A549 (cell line): ENCODE measurements around the gene NAA15. TPM values are rescaled to one million over a fixed set of nuclear protein-coding genes. Genes with fewer than 3 reads are reported as not detected.

Experiments used
- ATAC-seq, 2 experiments: fragments of 200-7000 bp in 1 of 2; fragments of >200 bp in 1 of 2; cut with Nextera tagmentation in 1 of 2; cut with Tn5 transposase in 1 of 2; 3 replicates each; pipeline versions ENCODE4 v1.8.0 to v1.9.1; 2018 to 2020; ENCODE audit warnings: mild to moderate bottlenecking in 1 of 2, moderate library complexity in 1 of 2
- CTCF ChIA-PET: fragments of 300-600 bp; sonication (Branson Sonifier 250); formaldehyde crosslinking; extraction: SDS; loops from one replicate; lab custom pipeline; 2021; ENCODE audit warnings: antibody characterized with exemption, inconsistent platforms; lab: Yijun Ruan, JAX
- POLR2A ChIA-PET: fragments of 350-600 bp; formaldehyde crosslinking; extraction: SDS; loops from one replicate; lab custom pipeline; 2021; ENCODE audit warnings: antibody characterized with exemption, inconsistent platforms; lab: Yijun Ruan, JAX
- DNase-seq, 2 experiments: peaks; one replicate each; pipeline versions ENCODE4 v3.0.0 to v3.0.0-alpha.2; 2011 to 2016; ENCODE audit warnings: low read depth in 1 of 2, low spot score in 1 of 2
- FAIRE-seq: peaks from 2 replicates; lab custom pipeline; 2011; peaks lifted over from hg19 to GRCh38; lab: Jason Lieb, UNC
- H3K27ac ChIP-seq, 2 experiments: fragments of >200 bp; sonication (Bioruptor Twin); formaldehyde crosslinking; 3 replicates each; pipeline ENCODE4 v1.5.1; 2016 to 2017
- H3K4me1 ChIP-seq: fragments of >200 bp; sonication (Bioruptor Twin); formaldehyde crosslinking; 3 replicates; pipeline ENCODE4 v1.6.1; 2016
- H3K4me2 ChIP-seq: fragments of >200 bp; sonication (Bioruptor Twin); formaldehyde crosslinking; 3 replicates; pipeline ENCODE4 v1.6.1; 2016
- H3K4me3 ChIP-seq: fragments of >200 bp; sonication (Bioruptor Twin); formaldehyde crosslinking; 3 replicates; pipeline ENCODE4 v1.5.1; 2016
- H3K9me3 ChIP-seq: fragments of >200 bp; sonication (Bioruptor Twin); formaldehyde crosslinking; 3 replicates; pipeline ENCODE4 v1.6.1; 2016
- BCL3 ChIP-seq: fragments of >200 bp; sonication (Bioruptor Twin); formaldehyde crosslinking; IDR thresholded peaks from 3 replicates; pipeline ENCODE4 v1.6.1; 2016
- CBX2 ChIP-seq: fragments of 200-600 bp; sonication (generic); IDR thresholded peaks from 2 replicates; pipeline ENCODE4 v1.6.1; 2016; ENCODE audit warnings: low read depth, mild to moderate bottlenecking, borderline replicate concordance
- CEBPB ChIP-seq, 2 experiments: fragments of >200 bp in 1 of 2; sonication (Bioruptor Twin) in 1 of 2; formaldehyde crosslinking in 1 of 2; IDR thresholded peaks; 2 replicates each; pipeline ENCODE4 v1.6.1; 2012 to 2016
- CTCF ChIP-seq: fragments of >200 bp; sonication (Bioruptor Twin); formaldehyde crosslinking; IDR thresholded peaks from 3 replicates; pipeline ENCODE4 v1.5.1; 2016
- EHMT2 ChIP-seq: fragments of 200-600 bp; sonication (generic); IDR thresholded peaks from 2 replicates; pipeline ENCODE4 v1.6.1; 2016; ENCODE audit warnings: antibody characterized with exemption, low read depth, mild to moderate bottlenecking, moderate library complexity
- FOSB ChIP-seq: fragments of 250-450 bp; sonication (Bioruptor Pico); IDR thresholded peaks from 2 replicates; pipeline ENCODE4 v1.5.0; 2020; ENCODE audit warnings: mild to moderate bottlenecking, moderate library complexity
- FOXS1 ChIP-seq: fragments of 250-450 bp; sonication (Bioruptor Pico); IDR thresholded peaks from 2 replicates; pipeline ENCODE4 v1.5.0; 2020; ENCODE audit warnings: mild to moderate bottlenecking, moderate library complexity
- GATA3 ChIP-seq: IDR thresholded peaks from 2 replicates; pipeline ENCODE4 v1.6.1; 2012; ENCODE audit warnings: borderline replicate concordance
- HOXB5 ChIP-seq: fragments of 250-450 bp; sonication (Bioruptor Pico); IDR thresholded peaks from 2 replicates; pipeline ENCODE4 v1.5.0; 2020; ENCODE audit warnings: mild to moderate bottlenecking, moderate library complexity
- NR3C1 ChIP-seq: fragments of >200 bp; sonication (Bioruptor Twin); formaldehyde crosslinking; IDR thresholded peaks from 3 replicates; pipeline ENCODE4 v1.6.1; 2017
- PBX3 ChIP-seq: IDR thresholded peaks from 2 replicates; pipeline ENCODE4 v1.6.1; 2012
- POLR2A ChIP-seq: IDR thresholded peaks from 2 replicates; pipeline ENCODE4 v1.6.1; 2012; ENCODE audit warnings: mild to moderate bottlenecking, low read length
- POLR2AphosphoS2 ChIP-seq: conservative IDR thresholded peaks from 2 replicates; pipeline ENCODE4 v1.6.1; 2012; ENCODE audit warnings: low read length, improper control_type of control experiment, inconsistent platforms
- RAD21 ChIP-seq, 2 experiments: fragments of >200 bp in 1 of 2; sonication (Bioruptor Twin) in 1 of 2; formaldehyde crosslinking in 1 of 2; IDR thresholded peaks in 1 of 2; conservative IDR thresholded peaks in 1 of 2; 2 replicates in 1 of 2; 3 replicates in 1 of 2; pipeline ENCODE4 v1.6.1; 2012 to 2018; ENCODE audit warnings: inconsistent platforms in 1 of 2
- RCOR1 ChIP-seq: fragments of 150-350 bp; IDR thresholded peaks from 2 replicates; pipeline ENCODE4 v1.6.1; 2014; ENCODE audit warnings: antibody characterized with exemption, low read length, low read depth
- RNF2 ChIP-seq: fragments of 200-600 bp; sonication (generic); IDR thresholded peaks from 2 replicates; pipeline ENCODE4 v1.6.1; 2016; ENCODE audit warnings: low read depth, mild to moderate bottlenecking, antibody characterized with exemption, moderate library complexity, borderline replicate concordance
- TP53 ChIP-seq: fragments of 250-450 bp; sonication (Bioruptor Pico); IDR thresholded peaks from 2 replicates; pipeline ENCODE4 v1.5.0; 2021; ENCODE audit warnings: mild to moderate bottlenecking, moderate library complexity
- ZFP36 ChIP-seq: fragments of 450-650 bp; IDR thresholded peaks from 2 replicates; pipeline ENCODE4 v1.6.1; 2014; ENCODE audit warnings: borderline replicate concordance; ENCODE audit not compliant: partially characterized antibody
- WGBS: methylation state at CpG from one replicate; pipeline ENCODE4 v1.1.6; 2017; ENCODE audit errors: missing lambda C conversion rate; 5-methylcytosine and 5-hydroxymethylcytosine counted together
- polyA plus RNA-seq, 4 experiments: library from polyadenylated mRNA; depleted of rRNA in 3 of 4; stranded (reverse); fragments of >200 nt; fragmentation: RNase III in 1 of 4; extraction: RNeasy Plus Mini Kit Qiagen cat#74134 plus additional on column Dnase treatment in 1 of 4; gene quantifications; 2 replicates in 3 of 4; 3 replicates in 1 of 4; pipeline ENCODE4 v1.2.3, GENCODE V29; 2011 to 2017
- TF ChIP-seq, protein P1 (sequence below): IDR thresholded peaks from 2 replicates; pipeline ENCODE4 v1.6.1; 2012; ENCODE audit warnings: low read depth, borderline replicate concordance
- TF ChIP-seq, protein P2 (sequence below): fragments of 250-450 bp; sonication (Bioruptor Pico); IDR thresholded peaks from 2 replicates; pipeline ENCODE4 v1.5.0; 2021; ENCODE audit warnings: mild to moderate bottlenecking, moderate library complexity, borderline replicate concordance

The NAA15 gene
- polyA plus RNA-seq, 2 of the 4 experiments (the other 2 are of a cell fraction), result 29.2 to 45.2 TPM

- no peak for TF ChIP-seq BCL3
- TF ChIP-seq, protein P1, sequence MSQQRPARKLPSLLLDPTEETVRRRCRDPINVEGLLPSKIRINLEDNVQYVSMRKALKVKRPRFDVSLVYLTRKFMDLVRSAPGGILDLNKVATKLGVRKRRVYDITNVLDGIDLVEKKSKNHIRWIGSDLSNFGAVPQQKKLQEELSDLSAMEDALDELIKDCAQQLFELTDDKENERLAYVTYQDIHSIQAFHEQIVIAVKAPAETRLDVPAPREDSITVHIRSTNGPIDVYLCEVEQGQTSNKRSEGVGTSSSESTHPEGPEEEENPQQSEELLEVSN, result 0 out of 2 replicates have a peak, but pooled peaks have one; percentile 23
- H3K27ac ChIP-seq, result peak within 1 kb of the TSS; percentile 47 to 77; a peak in 4 of 6 replicates
- CTCF ChIA-PET, result interaction anchor here (0.7 to 1.6 kb wide), 3 partner anchors 9 to 16 kb away, joined by 3 to 4 read pairs (median 4); no protein-coding TSS in a partner anchor
- H3K9me3 ChIP-seq, result no peaks in the 10 kb centered on the region
- H3K4me1 ChIP-seq, result 0 out of 3 replicates have a peak, but pooled peaks cover 3% of the 10 kb centered on the region
- peak within 1 kb of the TSS; percentile 84 for H3K4me2 ChIP-seq
- 36% methylated on average over 23 of the region's 51 CpGs for WGBS
- POLR2A ChIA-PET, result no interaction called here
- ATAC-seq (peak; percentile 93 to 97), FAIRE-seq (no peak), DNase-seq (peak; percentile 10 to 42)
- peak within 1 kb of the TSS; percentile 51 for H3K4me3 ChIP-seq
Observed at GRCh38 chr4:139279760-139280620, 21.3 kb upstream of the NAA15 start, which contains the start of gene MGARP. Gene MGARP (minus strand): TSS chr4:139280225. CDS start chr4:139280158, 67 bp downstream.

GRCh38 chr4:139282065-139282720, 19.1 kb upstream of the NAA15 start:
- POLR2A ChIA-PET, result interaction anchor here (0.7 kb wide), 1 partner anchor 10 kb away, joined by 3 read pairs; no protein-coding TSS in a partner anchor
- H3K4me3 ChIP-seq, result no peak overlapping the region
- 0 out of 3 replicates have a peak, but pooled peaks cover 3% of the 10 kb centered on the region for H3K4me1 ChIP-seq
- CTCF ChIA-PET, result interaction anchor here (0.7 to 1.0 kb wide), 2 partner anchors 14 to 59 kb away, joined by 4 to 7 read pairs; no protein-coding TSS in a partner anchor
- H3K9me3 ChIP-seq, result no peaks in the 10 kb centered on the region
- TF ChIP-seq HOXB5 (CRISPR knock-in tag) (no peak), NR3C1 (no peak), POLR2AphosphoS2 (no peak), EHMT2 (no peak), CBX2 (no peak), ZFP36 (no peak), PBX3 (no peak), BCL3 (no peak), RNF2 (no peak), TP53 (CRISPR knock-in tag) (no peak), CTCF (no peak), RAD21 (conservative IDR thresholded peaks at IDR 0.05 in 1 of 2, IDR thresholded peaks at IDR 0.05 in 1 of 2) (no peak), POLR2A (no peak), FOXS1 (CRISPR knock-in tag) (no peak), CEBPB (IDR thresholded peaks at IDR 0.05) (no peak), FOSB (CRISPR knock-in tag) (no peak), GATA3 (no peak), RCOR1 (no peak)
- TF ChIP-seq, protein P2, sequence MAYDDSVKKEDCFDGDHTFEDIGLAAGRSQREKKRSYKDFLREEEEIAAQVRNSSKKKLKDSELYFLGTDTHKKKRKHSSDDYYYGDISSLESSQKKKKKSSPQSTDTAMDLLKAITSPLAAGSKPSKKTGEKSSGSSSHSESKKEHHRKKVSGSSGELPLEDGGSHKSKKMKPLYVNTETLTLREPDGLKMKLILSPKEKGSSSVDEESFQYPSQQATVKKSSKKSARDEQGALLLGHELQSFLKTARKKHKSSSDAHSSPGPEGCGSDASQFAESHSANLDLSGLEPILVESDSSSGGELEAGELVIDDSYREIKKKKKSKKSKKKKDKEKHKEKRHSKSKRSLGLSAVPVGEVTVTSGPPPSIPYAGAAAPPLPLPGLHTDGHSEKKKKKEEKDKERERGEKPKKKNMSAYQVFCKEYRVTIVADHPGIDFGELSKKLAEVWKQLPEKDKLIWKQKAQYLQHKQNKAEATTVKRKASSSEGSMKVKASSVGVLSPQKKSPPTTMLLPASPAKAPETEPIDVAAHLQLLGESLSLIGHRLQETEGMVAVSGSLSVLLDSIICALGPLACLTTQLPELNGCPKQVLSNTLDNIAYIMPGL (CRISPR knock-in tag), result no peak
- DNase-seq, result no peak
- 71% methylated on average over 7 of the region's 7 CpGs for WGBS
- ATAC-seq, result no peak
- no peak overlapping the region for H3K4me2 ChIP-seq
- H3K27ac ChIP-seq, result no peak overlapping the region
- FAIRE-seq, result no peak
